Measurements from ENCODE around the gene SRCIN1.

DNA sequence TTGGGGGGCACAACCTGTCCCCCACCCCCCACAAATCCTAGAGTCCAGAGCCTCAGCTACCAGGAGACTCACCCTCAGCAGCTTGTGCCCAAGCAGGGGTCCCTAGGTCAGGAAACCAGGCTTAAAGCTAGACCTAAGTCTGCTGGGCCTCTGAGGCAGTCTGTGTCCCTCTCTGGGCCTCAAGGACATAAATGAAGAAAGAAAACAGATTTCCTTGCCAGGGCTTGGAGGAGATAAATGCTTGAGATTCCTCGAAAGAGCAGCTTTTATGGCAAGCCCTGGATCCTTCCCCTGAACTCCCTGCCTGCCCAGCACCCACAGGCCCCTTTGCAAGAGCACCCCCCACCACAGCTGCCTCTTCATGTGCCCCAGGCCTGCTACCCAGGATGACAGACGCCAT lies 3.3 kb downstream of the SRCIN1 start:
- TF ChIP-seq, protein P1, sequence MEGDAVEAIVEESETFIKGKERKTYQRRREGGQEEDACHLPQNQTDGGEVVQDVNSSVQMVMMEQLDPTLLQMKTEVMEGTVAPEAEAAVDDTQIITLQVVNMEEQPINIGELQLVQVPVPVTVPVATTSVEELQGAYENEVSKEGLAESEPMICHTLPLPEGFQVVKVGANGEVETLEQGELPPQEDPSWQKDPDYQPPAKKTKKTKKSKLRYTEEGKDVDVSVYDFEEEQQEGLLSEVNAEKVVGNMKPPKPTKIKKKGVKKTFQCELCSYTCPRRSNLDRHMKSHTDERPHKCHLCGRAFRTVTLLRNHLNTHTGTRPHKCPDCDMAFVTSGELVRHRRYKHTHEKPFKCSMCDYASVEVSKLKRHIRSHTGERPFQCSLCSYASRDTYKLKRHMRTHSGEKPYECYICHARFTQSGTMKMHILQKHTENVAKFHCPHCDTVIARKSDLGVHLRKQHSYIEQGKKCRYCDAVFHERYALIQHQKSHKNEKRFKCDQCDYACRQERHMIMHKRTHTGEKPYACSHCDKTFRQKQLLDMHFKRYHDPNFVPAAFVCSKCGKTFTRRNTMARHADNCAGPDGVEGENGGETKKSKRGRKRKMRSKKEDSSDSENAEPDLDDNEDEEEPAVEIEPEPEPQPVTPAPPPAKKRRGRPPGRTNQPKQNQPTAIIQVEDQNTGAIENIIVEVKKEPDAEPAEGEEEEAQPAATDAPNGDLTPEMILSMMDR (conservative IDR thresholded peaks at IDR 0.05 in 1 of 2, IDR thresholded peaks at IDR 0.05 in 1 of 2; ENCODE audit: extremely low read depth in 1 of 2, insufficient read depth in 1 of 2, low read depth in 1 of 2, low read length in 2 of 2): no peak
- no peak for TF ChIP-seq EZH2 (IDR thresholded peaks at IDR 0.05; ENCODE audit: borderline replicate concordance, low read length)

Measured in mammary epithelial cell (primary cell).